Ishikawa (cell line): ENCODE results near the gene TADA3.

ENCODE experiments used
- CREB1 ChIP-seq: IDR thresholded peaks from 2 replicates; pipeline ENCODE4 v1.6.1; 2012; ENCODE audit warnings: low read depth
- EGR1 ChIP-seq: IDR thresholded peaks from 2 replicates; pipeline ENCODE4 v1.6.1; 2012
- EP300 ChIP-seq: IDR thresholded peaks from 2 replicates; pipeline ENCODE4 v1.6.1; 2012; ENCODE audit warnings: borderline replicate concordance
- FOXM1 ChIP-seq: IDR thresholded peaks from 2 replicates; pipeline ENCODE4 v1.6.1; 2012; ENCODE audit warnings: low read depth, borderline replicate concordance
- RAD21 ChIP-seq: IDR thresholded peaks from 2 replicates; pipeline ENCODE4 v1.6.1; 2012; ENCODE audit warnings: low read depth
- YY1 ChIP-seq: IDR thresholded peaks from 2 replicates; pipeline ENCODE4 v1.6.1; 2012; ENCODE audit warnings: low read depth

- TF ChIP-seq FOXM1 (no peak), EGR1 (no peak), RAD21 (no peak), YY1 (no peak), CREB1 (no peak), EP300 (no peak)
Measured at GRCh38 chr3:9831253-9831652, 39.0 kb upstream of the TADA3 start.
